Upper lobe of right lung (tissue), 1 donor: ENCODE measurements around the gene OTUB2. TPM values are rescaled to one million over a fixed set of nuclear protein-coding genes. Genes with fewer than 3 reads are reported as not detected.

Source experiments
- ATAC-seq: fragments of 200-7000 bp; cut with Tn5 transposase; one replicate; pipeline ENCODE4 v1.9.1; 2020; ENCODE audit warnings: mild to moderate bottlenecking, moderate library complexity
- DNase-seq: peaks from one replicate; pipeline ENCODE4 v3.0.0-alpha.2; 2020
- H3K27ac ChIP-seq: fragments of 200-600 bp; one replicate; pipeline ENCODE4 v1.8.0; 2022
- H3K27me3 ChIP-seq: fragments of 200-600 bp; one replicate; pipeline ENCODE4 v1.8.0; 2022; ENCODE audit warnings: mild to moderate bottlenecking
- H3K36me3 ChIP-seq: fragments of 200-600 bp; one replicate; pipeline ENCODE4 v1.8.0; 2022
- H3K4me1 ChIP-seq: fragments of 200-600 bp; one replicate; pipeline ENCODE4 v1.8.0; 2022
- H3K4me3 ChIP-seq: fragments of 200-600 bp; one replicate; pipeline ENCODE4 v1.8.0; 2022; ENCODE audit warnings: mild to moderate bottlenecking
- H3K9me3 ChIP-seq: fragments of 200-600 bp; one replicate; pipeline ENCODE4 v1.8.0; 2022
- intact Hi-C: fragments of 100-400 bp; cut with DNase I; formaldehyde crosslinking; loops from one replicate; pipeline ENCODE4 v1.11.0; 2022
- total RNA-seq: library from RNA; stranded (reverse); fragmentation: NEBNext Ultra II Directional; extraction: Animal tissue kit (Norgen Biotek cat#: 25700); gene quantifications from one replicate; pipeline ENCODE4 v1.2.1, GENCODE V29; 2021
- TF ChIP-seq, protein P1 (sequence below): fragments of 200-600 bp; IDR thresholded peaks from one replicate; pipeline ENCODE4 v1.8.0; 2022; ENCODE audit warnings: antibody characterized with exemption
- donor health status: DM: no; HTN: yes; CAD: no; lungs with severe emphysema.

OTUB2 gene
- total RNA-seq, 1 donor from 2014 or later = 1.0 TPM

DNA sequence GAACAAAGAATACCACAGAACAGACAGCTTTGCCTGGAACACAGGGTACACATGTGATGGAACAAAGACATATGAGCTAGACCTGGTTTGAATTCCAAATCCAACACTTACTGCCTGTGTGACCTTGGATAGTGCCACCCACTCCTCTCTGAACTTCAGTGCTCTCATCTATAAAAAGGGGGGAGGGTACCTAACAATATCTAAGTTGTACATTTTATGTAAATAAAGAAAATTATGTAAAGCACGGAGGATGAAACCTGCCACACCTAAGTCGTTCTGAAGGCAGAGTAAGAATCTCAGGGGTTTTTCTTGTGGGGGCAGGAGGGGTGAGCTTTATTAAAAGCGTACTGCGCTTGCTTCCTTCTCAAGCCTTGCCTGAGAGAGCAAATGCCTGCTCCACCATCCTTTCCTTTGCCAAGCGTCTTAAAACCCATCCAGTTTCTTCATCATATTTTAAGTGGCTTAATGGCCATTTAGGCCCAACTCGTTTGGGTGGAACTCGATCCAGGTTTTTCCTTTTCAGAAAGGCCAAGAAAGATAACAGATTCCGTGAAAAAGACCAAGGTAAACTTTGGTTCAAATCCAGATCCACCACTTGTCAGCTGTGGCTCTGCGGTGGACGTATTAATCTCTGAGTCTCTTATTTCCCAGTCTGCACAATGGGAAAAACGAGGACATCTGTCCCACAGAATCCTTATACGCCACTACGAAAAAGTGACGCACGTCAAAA lies 53.9 kb downstream of the OTUB2 start:
- peak overlapping the region; percentile 84 for H3K4me3 ChIP-seq
- intact Hi-C loops = no loop called here
- H3K27ac ChIP-seq = peak overlapping the region; percentile 97
- no peaks in the 10 kb centered on the region for H3K27me3 ChIP-seq
- H3K36me3 ChIP-seq = peaks cover 30% of the 10 kb centered on the region
- DNase-seq = no peak
- TF ChIP-seq, protein P1, sequence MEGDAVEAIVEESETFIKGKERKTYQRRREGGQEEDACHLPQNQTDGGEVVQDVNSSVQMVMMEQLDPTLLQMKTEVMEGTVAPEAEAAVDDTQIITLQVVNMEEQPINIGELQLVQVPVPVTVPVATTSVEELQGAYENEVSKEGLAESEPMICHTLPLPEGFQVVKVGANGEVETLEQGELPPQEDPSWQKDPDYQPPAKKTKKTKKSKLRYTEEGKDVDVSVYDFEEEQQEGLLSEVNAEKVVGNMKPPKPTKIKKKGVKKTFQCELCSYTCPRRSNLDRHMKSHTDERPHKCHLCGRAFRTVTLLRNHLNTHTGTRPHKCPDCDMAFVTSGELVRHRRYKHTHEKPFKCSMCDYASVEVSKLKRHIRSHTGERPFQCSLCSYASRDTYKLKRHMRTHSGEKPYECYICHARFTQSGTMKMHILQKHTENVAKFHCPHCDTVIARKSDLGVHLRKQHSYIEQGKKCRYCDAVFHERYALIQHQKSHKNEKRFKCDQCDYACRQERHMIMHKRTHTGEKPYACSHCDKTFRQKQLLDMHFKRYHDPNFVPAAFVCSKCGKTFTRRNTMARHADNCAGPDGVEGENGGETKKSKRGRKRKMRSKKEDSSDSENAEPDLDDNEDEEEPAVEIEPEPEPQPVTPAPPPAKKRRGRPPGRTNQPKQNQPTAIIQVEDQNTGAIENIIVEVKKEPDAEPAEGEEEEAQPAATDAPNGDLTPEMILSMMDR = no peak
- H3K4me1 ChIP-seq = peaks cover 49% of the 10 kb centered on the region
- ATAC-seq = no peak
- peaks cover 8% of the 10 kb centered on the region for H3K9me3 ChIP-seq

DNA sequence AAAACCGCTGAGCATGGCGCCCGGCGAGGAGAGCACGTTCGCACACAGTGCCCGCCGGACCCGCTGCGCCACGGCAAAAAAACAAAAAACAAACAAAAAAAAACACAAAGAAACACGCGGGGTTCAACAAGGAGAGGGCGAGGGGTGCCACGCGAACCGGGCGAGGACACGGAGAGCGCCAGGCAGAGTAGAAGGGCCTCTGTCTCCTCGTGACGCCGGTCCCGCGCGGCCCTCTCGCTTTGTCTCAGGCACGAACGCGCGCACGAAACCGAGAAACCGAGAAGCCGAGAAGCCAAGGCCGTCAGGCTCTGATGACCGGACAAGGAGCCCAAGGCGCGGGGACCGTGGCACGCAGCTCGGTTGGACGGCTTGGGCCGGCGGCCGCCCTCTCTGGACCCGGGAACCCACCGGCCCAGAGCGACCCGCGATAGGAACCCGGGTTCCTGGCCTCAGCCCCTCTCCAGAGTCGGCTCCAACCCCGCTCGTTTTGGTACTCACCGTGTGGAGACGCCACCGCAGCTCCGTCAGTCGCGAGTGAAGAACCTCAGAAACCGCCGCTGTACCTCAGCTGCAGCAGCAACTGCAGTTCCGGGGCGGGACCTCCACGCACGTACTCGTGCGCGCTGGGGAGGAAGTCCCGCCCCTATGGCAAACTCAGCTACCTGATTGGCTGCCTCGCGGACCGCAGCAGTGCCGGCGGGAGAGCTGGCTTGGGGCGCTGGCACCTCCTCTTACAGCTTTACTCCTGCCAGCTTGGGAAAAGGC lies 54.7 kb downstream of the OTUB2 start, which contains the start of the genes DDX24 and IFI27L1:
TSS of gene DDX24 (minus strand) at position 582 of the 765 bp plus-strand sequence. CDS start 1,460 bp downstream, outside the sequence.
TSS of gene IFI27L1 (plus strand) at position 690 of the 765 bp plus-strand sequence. CDS start 15,628 bp downstream, outside the sequence.
- TF ChIP-seq, protein P1 = no peak
- Histone ChIP-seq H3K4me3 (peak within 1 kb of the TSS; percentile 84), H3K27me3 (no peaks in the 10 kb centered on the region), H3K4me1 (peaks cover 48% of the 10 kb centered on the region), H3K9me3 (peaks cover under 1% of the 10 kb centered on the region), H3K27ac (peak within 1 kb of the TSS; percentile 97), H3K36me3 (peaks cover 30% of the 10 kb centered on the region)
- DNase-seq (peak; percentile 98), ATAC-seq (peak; percentile 100)
- intact Hi-C loops = no loop called here

DNA sequence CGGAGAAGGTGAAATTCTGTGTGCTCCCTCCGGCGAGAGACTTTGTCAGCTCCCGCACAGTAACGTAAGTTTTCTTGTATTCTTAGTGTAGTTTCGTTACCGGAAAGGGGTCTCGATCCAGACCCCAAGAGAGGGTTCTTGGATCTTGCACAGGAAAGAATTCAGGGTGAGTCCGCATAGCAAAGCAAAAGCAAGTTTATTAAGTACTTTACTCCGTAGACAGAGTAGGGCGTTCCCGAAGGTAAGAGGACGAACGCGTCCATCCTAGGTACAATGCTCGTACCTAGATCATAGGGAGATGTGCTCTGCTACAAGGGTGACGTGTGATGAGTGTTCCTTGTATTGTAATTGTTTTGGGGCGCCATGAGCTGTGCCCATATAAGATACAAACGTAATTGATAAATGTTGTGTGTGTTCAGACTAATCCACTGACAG lies 55.3 kb downstream of the OTUB2 start:
- TF ChIP-seq, protein P1 = no peak
- DNase-seq (no peak), ATAC-seq (peak; percentile 22)
- Histone ChIP-seq H3K27me3 (no peaks in the 10 kb centered on the region), H3K27ac (peak overlapping the region; percentile 97), H3K9me3 (no peaks in the 10 kb centered on the region), H3K4me1 (peaks cover 42% of the 10 kb centered on the region), H3K36me3 (peaks cover 25% of the 10 kb centered on the region), H3K4me3 (peak overlapping the region; percentile 84)
- intact Hi-C loops = no loop called here

DNA sequence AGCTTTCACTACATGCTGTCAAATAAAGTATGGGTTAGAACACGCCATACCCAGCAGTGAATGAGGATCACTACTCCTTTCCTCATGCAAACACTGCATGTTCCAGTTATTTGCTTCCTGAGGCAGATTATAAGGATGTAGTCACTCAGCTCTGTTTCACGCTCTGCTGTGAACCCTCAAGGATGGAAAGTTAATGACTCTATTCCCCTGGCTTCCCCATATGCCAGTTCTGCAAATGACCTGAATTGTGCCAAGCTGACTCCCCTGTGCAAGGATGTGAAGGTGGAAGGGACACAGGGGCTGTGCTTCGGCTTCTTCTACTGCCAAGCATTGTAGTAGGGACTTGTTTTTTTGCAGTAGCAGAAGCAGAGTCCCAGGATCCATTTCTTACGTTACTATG lies 61.8 kb downstream of the OTUB2 start:
- DNase-seq = no peak
- no peak for ATAC-seq
- H3K27me3 ChIP-seq = no peaks in the 10 kb centered on the region
- H3K36me3 ChIP-seq = no peaks in the 10 kb centered on the region
- no peak overlapping the region for H3K4me3 ChIP-seq
- no peak overlapping the region for H3K27ac ChIP-seq
- H3K4me1 ChIP-seq = no peaks in the 10 kb centered on the region
- H3K9me3 ChIP-seq = no peaks in the 10 kb centered on the region
- intact Hi-C loops = no loop called here
- TF ChIP-seq, protein P1 = no peak

DNA sequence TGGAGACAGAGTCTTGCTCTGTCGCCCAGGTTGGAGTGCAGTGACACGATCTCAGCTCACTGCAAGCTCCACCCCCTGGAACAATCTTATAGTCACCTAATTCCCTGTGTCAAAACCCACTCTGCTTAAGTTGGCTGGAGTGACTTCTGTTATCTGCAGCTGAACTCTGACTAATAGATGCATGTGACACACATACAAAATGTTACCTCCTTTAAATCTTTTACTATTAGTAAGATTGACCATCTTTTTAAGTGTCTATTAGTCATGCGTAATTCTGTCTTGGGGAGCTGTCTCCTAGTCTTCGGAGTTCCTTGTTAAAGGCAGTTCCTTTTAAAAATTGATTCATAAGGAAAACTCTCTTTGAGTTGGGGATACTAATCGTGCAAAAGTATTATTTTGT lies 62.4 kb downstream of the OTUB2 start:
- H3K4me1 ChIP-seq = no peaks in the 10 kb centered on the region
- no peak overlapping the region for H3K4me3 ChIP-seq
- DNase-seq (no peak), ATAC-seq (no peak)
- intact Hi-C loops = no loop called here
- H3K36me3 ChIP-seq = no peaks in the 10 kb centered on the region
- H3K9me3 ChIP-seq = no peaks in the 10 kb centered on the region
- H3K27me3 ChIP-seq = no peaks in the 10 kb centered on the region
- TF ChIP-seq, protein P1 = no peak
- H3K27ac ChIP-seq = no peak overlapping the region
